ENCODE measurements around the gene MRGPRG.
"Not testable (repeated sequence)": the region's sequence is repeated elsewhere in the genome, so short reads cannot be mapped to it uniquely, and the experiment has no call there.

The MRGPRG gene

GRCh38 chr11:3173795-3174194 is 44.8 kb downstream of the MRGPRG start:
- DNase-seq: no peak

GRCh38 chr11:3171931-3172560 is 46.6 kb downstream of the MRGPRG start:
- no peak for DNase-seq

GRCh38 chr11:3170756-3171650 is 47.6 kb downstream of the MRGPRG start:
- DNase-seq: no peak

GRCh38 chr11:3170044-3170755 is 48.4 kb downstream of the MRGPRG start:
- no peak for DNase-seq

GRCh38 chr11:3169255-3170043 is 49.2 kb downstream of the MRGPRG start:
- DNase-seq: no peak

GRCh38 chr11:3168742-3169254 is 49.8 kb downstream of the MRGPRG start:
- not testable (repeated sequence) for DNase-seq

Data from GDM1 (cell line).